ENCODE results near the gene KLC3. TPM values are rescaled to one million over a fixed set of nuclear protein-coding genes. Genes with fewer than 3 reads are reported as not detected.

KLC3 gene
- total RNA-seq: not detected

DNA sequence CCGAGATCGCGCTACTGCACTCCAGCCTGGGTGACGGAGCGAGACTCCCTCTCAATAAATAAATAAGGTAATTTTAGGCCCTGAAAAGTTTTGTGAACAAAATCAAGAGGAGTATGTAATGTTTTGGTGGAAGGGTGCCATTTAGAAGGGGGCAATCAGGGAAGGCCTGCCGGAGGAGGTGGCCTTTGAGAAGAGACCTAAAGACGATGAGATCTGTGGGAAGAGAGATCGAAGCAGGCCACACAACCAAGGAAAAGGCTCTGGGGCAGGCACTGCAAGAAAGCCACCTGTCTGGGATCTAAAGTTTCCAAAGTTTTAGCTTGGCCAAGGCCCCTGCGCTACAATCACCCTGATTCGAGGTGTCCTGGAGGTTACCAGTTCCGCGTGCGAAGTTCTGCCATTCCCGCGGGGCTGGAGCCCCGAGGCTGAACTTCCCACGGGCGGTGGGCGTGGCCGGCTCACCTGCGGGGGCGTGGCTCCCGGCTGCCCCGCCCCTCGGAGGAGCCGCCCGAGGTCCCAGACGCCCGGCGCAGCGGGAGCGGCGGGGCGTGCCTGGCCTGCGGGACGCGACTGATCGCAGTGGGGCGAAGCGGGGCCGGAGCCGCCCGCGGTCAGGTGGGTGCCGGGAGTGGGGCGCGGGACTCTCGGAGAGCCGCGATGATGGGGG lies at the start of gene KLC3:
Gene KLC3 (plus strand): TSS at position 519 of the 667 bp plus-strand sequence. CDS start 4,792 bp downstream, outside the sequence.
- CTCF ChIA-PET: no interaction called here

GRCh38 chr19:45291834-45292233 lies 48.7 kb upstream of the KLC3 start:
- Mint-ChIP-seq H3K9me3 (peaks cover 2% of the 10 kb centered on the region), H3K27me3 (ENCODE audit: low read depth) (no peaks in the 10 kb centered on the region), H3K36me3 (ENCODE audit: low read depth) (peaks cover 25% of the 10 kb centered on the region), H3K4me1 (ENCODE audit: low read depth) (peaks cover 8% of the 10 kb centered on the region), H3K27ac (no peak overlapping the region), H3K4me3 (no peak overlapping the region)
- no peak for DNase-seq
- intact Hi-C loops (cut with micrococcal nuclease): no loop called here
- CTCF ChIA-PET: no interaction called here

More for the DNA sequence above, at the start of gene KLC3:
- Mint-ChIP-seq H3K27me3 (ENCODE audit: low read depth) (peaks cover 18% of the 10 kb centered on the region), H3K27ac (no peak within 1 kb of the TSS), H3K36me3 (ENCODE audit: low read depth) (no peaks in the 10 kb centered on the region), H3K4me3 (peak within 1 kb of the TSS; percentile 38), H3K4me1 (ENCODE audit: low read depth) (peaks cover 4% of the 10 kb centered on the region), H3K9me3 (no peaks in the 10 kb centered on the region)
- intact Hi-C loops (cut with micrococcal nuclease): no loop called here
- DNase-seq: peak; percentile 19

DNA sequence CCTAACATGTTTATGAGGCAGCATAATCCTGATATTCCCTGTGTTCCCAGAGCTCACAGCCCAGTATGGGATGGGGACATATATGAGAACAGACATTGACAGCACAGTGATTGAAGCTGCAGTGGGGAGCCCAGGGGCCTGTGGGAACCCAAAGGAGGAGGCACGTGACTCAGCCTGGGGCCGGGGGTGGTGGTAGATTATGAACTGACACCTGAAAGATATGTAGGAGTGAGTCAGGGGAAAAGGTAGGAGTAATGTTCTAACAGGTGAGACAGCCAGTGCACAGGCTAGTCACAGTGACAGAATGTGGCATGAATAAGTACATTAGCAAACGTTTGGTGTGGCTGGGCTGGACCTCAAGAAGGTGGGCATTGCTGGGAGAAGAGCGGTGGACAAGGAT lies 46.9 kb upstream of the KLC3 start:
- peaks cover 27% of the 10 kb centered on the region for H3K36me3 Mint-ChIP-seq (ENCODE audit: low read depth)
- no peak overlapping the region for H3K4me3 Mint-ChIP-seq
- H3K4me1 Mint-ChIP-seq (ENCODE audit: low read depth): peaks cover 8% of the 10 kb centered on the region
- no peak overlapping the region for H3K27ac Mint-ChIP-seq
- CTCF ChIA-PET: no interaction called here
- intact Hi-C loops (cut with micrococcal nuclease): no loop called here
- H3K27me3 Mint-ChIP-seq (ENCODE audit: low read depth): no peaks in the 10 kb centered on the region
- DNase-seq: peak; percentile 24
- peaks cover 2% of the 10 kb centered on the region for H3K9me3 Mint-ChIP-seq

- no peak for DNase-seq
- intact Hi-C loops (cut with micrococcal nuclease): no loop called here
- CTCF ChIA-PET: interaction anchor here (0.6 kb wide), 1 partner anchor 408 kb away, joined by 3 read pairs; no protein-coding TSS in a partner anchor
- Mint-ChIP-seq H3K4me1 (ENCODE audit: low read depth) (peaks cover 8% of the 10 kb centered on the region), H3K9me3 (peaks cover 2% of the 10 kb centered on the region), H3K27me3 (ENCODE audit: low read depth) (no peaks in the 10 kb centered on the region), H3K36me3 (ENCODE audit: low read depth) (peaks cover 27% of the 10 kb centered on the region), H3K4me3 (no peak overlapping the region), H3K27ac (no peak overlapping the region)
Observed at GRCh38 chr19:45294291-45295029, 46.1 kb upstream of the KLC3 start.

- H3K9me3 Mint-ChIP-seq: peaks cover 2% of the 10 kb centered on the region
- H3K4me1 Mint-ChIP-seq (ENCODE audit: low read depth): peaks cover 8% of the 10 kb centered on the region
- H3K27ac Mint-ChIP-seq: no peak overlapping the region
- CTCF ChIA-PET: interaction anchor here (0.7 kb wide), 1 partner anchor 660 kb away, joined by 4 read pairs; no protein-coding TSS in a partner anchor
- no peaks in the 10 kb centered on the region for H3K27me3 Mint-ChIP-seq (ENCODE audit: low read depth)
- DNase-seq: no peak
- H3K4me3 Mint-ChIP-seq: no peak overlapping the region
- H3K36me3 Mint-ChIP-seq (ENCODE audit: low read depth): peaks cover 24% of the 10 kb centered on the region
- intact Hi-C loops (cut with micrococcal nuclease): no loop called here
Observed at GRCh38 chr19:45295873-45296272, 44.7 kb upstream of the KLC3 start.

GRCh38 chr19:45296355-45296754 lies 44.2 kb upstream of the KLC3 start:
- no peak for DNase-seq
- Mint-ChIP-seq H3K27ac (no peak overlapping the region), H3K4me1 (ENCODE audit: low read depth) (peaks cover 8% of the 10 kb centered on the region), H3K9me3 (peaks cover 2% of the 10 kb centered on the region), H3K4me3 (no peak overlapping the region), H3K27me3 (ENCODE audit: low read depth) (no peaks in the 10 kb centered on the region), H3K36me3 (ENCODE audit: low read depth) (peaks cover 21% of the 10 kb centered on the region)
- CTCF ChIA-PET: interaction anchor here (0.7 kb wide), 1 partner anchor 661 kb away, joined by 4 read pairs; no protein-coding TSS in a partner anchor
- intact Hi-C loops (cut with micrococcal nuclease): no loop called here

DNA sequence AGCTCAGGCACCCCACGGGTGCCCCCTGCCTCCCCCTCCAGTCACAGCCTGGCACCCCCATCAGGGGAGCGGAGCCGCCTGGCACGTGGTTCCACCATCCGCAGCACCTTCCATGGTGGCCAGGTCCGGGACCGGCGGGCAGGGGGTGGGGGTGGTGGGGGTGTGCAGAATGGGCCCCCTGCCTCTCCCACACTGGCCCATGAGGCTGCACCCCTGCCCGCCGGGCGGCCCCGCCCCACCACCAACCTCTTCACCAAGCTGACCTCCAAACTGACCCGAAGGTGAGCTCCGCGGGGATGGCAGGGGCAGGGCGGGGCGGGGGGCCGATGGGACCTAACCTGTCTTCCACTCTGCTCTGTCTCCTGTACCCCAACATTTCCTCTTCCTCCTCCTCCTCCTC lies 42.9 kb upstream of the KLC3 start:
- Mint-ChIP-seq H3K27ac (no peak overlapping the region), H3K4me3 (no peak overlapping the region), H3K36me3 (ENCODE audit: low read depth) (peaks cover 11% of the 10 kb centered on the region), H3K4me1 (ENCODE audit: low read depth) (peaks cover 7% of the 10 kb centered on the region), H3K9me3 (peaks cover under 1% of the 10 kb centered on the region), H3K27me3 (ENCODE audit: low read depth) (no peaks in the 10 kb centered on the region)
- intact Hi-C loops (cut with micrococcal nuclease): no loop called here
- DNase-seq: no peak
- CTCF ChIA-PET: no interaction called here

- Mint-ChIP-seq H3K27me3 (ENCODE audit: low read depth) (no peaks in the 10 kb centered on the region), H3K27ac (no peak overlapping the region), H3K36me3 (ENCODE audit: low read depth) (peaks cover 11% of the 10 kb centered on the region), H3K9me3 (no peaks in the 10 kb centered on the region), H3K4me1 (ENCODE audit: low read depth) (peaks cover 6% of the 10 kb centered on the region), H3K4me3 (no peak overlapping the region)
- intact Hi-C loops (cut with micrococcal nuclease): no loop called here
- DNase-seq: no peak
- CTCF ChIA-PET: no interaction called here
Observed at GRCh38 chr19:45298264-45298663, 42.3 kb upstream of the KLC3 start.

- CTCF ChIA-PET: no interaction called here
- no peaks in the 10 kb centered on the region for H3K4me1 Mint-ChIP-seq (ENCODE audit: low read depth)
- no peak for DNase-seq
- H3K27ac Mint-ChIP-seq: no peak overlapping the region
- intact Hi-C loops (cut with micrococcal nuclease): no loop called here
- H3K4me3 Mint-ChIP-seq: no peak overlapping the region
- no peaks in the 10 kb centered on the region for H3K27me3 Mint-ChIP-seq (ENCODE audit: low read depth)
- H3K36me3 Mint-ChIP-seq (ENCODE audit: low read depth): peaks cover 7% of the 10 kb centered on the region
- H3K9me3 Mint-ChIP-seq: peaks cover 4% of the 10 kb centered on the region
Observed at GRCh38 chr19:45299719-45300118, 40.8 kb upstream of the KLC3 start.

DNA sequence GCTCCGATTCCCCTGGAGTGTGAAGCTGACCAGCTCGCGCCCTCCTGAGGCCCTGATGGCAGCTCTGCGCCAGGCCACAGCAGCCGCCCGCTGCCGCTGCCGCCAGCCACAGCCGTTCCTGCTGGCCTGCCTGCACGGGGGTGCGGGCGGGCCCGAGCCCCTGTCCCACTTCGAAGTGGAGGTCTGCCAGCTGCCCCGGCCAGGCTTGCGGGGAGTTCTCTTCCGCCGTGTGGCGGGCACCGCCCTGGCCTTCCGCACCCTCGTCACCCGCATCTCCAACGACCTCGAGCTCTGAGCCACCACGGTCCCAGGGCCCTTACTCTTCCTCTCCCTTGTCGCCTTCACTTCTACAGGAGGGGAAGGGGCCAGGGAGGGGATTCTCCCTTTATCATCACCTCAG lies 38.1 kb upstream of the KLC3 start:
- H3K36me3 Mint-ChIP-seq (ENCODE audit: low read depth): peaks cover 3% of the 10 kb centered on the region
- H3K4me1 Mint-ChIP-seq (ENCODE audit: low read depth): no peaks in the 10 kb centered on the region
- intact Hi-C loops (cut with micrococcal nuclease): no loop called here
- no peak overlapping the region for H3K27ac Mint-ChIP-seq
- no peak overlapping the region for H3K4me3 Mint-ChIP-seq
- DNase-seq: no peak
- H3K27me3 Mint-ChIP-seq (ENCODE audit: low read depth): no peaks in the 10 kb centered on the region
- peaks cover 4% of the 10 kb centered on the region for H3K9me3 Mint-ChIP-seq
- CTCF ChIA-PET: no interaction called here

DNA sequence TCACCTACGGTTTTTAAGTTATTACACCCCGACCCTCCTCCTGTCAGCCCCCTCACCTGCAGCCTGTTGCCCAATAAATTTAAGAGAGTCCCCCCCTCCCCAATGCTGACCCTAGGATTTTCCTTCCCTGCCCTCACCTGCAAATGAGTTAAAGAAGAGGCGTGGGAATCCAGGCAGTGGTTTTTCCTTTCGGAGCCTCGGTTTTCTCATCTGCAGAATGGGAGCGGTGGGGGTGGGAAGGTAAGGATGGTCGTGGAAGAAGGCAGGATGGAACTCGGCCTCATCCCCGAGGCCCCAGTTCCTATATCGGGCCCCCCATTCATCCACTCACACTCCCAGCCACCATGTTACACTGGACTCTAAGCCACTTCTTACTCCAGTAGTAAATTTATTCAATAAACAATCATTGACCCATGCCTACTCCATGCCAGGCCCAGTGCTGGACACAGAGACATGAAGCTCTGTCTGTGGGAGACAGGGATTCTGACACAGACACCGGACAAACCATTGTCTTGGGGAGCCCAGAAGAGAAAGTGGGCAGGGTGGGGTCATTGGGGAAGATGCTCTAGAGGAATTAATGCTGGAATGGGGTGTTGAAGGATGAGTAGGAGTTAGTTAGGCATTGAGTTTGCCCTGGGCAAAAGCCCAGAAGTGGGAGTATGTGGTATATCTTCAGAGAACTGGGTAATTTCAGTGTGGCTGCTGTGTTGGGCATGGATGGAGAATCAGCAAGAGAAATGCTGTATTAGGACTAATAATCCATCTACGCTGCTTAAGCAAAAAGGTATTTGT lies 37.1 kb upstream of the KLC3 start:
- intact Hi-C loops (cut with micrococcal nuclease): no loop called here
- Mint-ChIP-seq H3K27ac (no peak overlapping the region), H3K4me1 (ENCODE audit: low read depth) (no peaks in the 10 kb centered on the region)

GRCh38 chr19:45304141-45304926 lies 36.2 kb upstream of the KLC3 start:
- Mint-ChIP-seq H3K27me3 (ENCODE audit: low read depth) (no peaks in the 10 kb centered on the region), H3K27ac (no peak overlapping the region), H3K4me1 (ENCODE audit: low read depth) (no peaks in the 10 kb centered on the region), H3K4me3 (no peak overlapping the region), H3K36me3 (ENCODE audit: low read depth) (peaks cover 2% of the 10 kb centered on the region), H3K9me3 (peaks cover 4% of the 10 kb centered on the region)
- DNase-seq: no peak
- CTCF ChIA-PET: no interaction called here
- intact Hi-C loops (cut with micrococcal nuclease): no loop called here

More for the DNA sequence above, 37.1 kb upstream of the KLC3 start:
- Mint-ChIP-seq H3K36me3 (ENCODE audit: low read depth) (peaks cover 2% of the 10 kb centered on the region), H3K4me3 (no peak overlapping the region), H3K9me3 (peaks cover 4% of the 10 kb centered on the region), H3K27me3 (ENCODE audit: low read depth) (no peaks in the 10 kb centered on the region)
- no peak for DNase-seq
- CTCF ChIA-PET: no interaction called here
